ENCODE results near the gene KLHL10. TPM values are rescaled to one million over a fixed set of nuclear protein-coding genes. Genes with fewer than 3 reads are reported as not detected.

The KLHL10 gene
- total and polyA plus RNA-seq, 9 of the 15 experiments (the other 6 are each of a cell fraction or from before 2014, with no cell fraction given): 0.06 to 0.56 (median 0.12) TPM; not detected in 5

DNA sequence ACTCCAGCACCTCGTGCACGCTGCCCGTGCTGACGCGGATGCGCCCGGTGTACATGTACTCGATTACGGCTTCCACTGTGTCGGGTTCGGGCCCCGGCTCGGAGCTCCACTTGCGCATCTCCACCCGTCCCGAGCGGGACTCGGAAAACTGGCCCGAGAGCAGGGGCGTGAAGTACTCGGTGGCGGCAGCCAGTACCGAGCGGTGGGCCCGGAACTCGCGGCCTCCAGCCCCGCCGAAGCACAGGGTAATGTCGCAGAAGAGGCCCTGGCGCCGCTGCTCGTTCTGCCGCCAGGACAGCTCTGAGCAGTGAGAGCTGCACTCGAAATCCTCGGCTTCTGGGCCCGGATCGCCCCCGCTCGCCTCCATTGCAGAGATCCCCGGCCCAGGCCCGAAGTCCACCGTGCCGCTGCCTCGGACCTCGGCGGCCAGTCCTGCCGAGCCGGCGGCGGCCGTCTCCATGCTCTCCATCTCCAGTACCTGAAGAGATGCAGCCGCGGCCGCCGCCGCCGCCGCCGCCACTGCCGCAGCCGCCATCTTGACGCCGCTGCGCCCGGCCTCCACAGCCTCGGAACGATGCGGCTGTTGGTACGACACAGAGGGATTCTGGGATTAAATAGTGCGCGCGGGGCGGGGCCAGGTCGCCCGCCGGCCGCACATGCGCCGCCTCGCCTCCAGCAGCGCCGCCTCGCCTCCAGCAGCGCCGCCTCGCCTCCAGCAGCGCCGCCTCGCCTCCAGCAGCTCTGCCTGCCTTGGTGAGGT lies 27.4 kb downstream of the KLHL10 start, which contains the start of gene KLHL11 (continued):
- TF ChIP-seq ZNF134 (CRISPR knock-in tag; conservative IDR thresholded peaks at IDR 0.05) (no peak), ZNF551 (CRISPR knock-in tag; IDR thresholded peaks at IDR 0.05) (no peak), NFE2L1 (tag; IDR thresholded peaks at IDR 0.05; ENCODE audit: borderline replicate concordance, low read depth) (no peak), ZNF174 (CRISPR knock-in tag; IDR thresholded peaks at IDR 0.05) (no peak), GATAD2B (IDR thresholded peaks at IDR 0.05; ENCODE audit: borderline replicate concordance) (no peak; the same call in 1 of the 2 replicates), CREBBP (IDR thresholded peaks at IDR 0.05; ENCODE audit: low read depth, low read length) (no peak), MAX (CRISPR knock-in tag; IDR thresholded peaks at IDR 0.05) (peak; percentile 42), FOXP4 (CRISPR knock-in tag; IDR thresholded peaks at IDR 0.05; ENCODE audit: borderline replicate concordance) (no peak), MLX (CRISPR knock-in tag; conservative IDR thresholded peaks at IDR 0.05) (no peak), POLR2G (IDR thresholded peaks at IDR 0.05; ENCODE audit: low read depth, low read length) (peak; percentile 99), SRF (CRISPR knock-in tag; IDR thresholded peaks at IDR 0.05) (no peak), SETDB1 (IDR thresholded peaks at IDR 0.05; ENCODE audit: low read length) (no peak), ILF3 (IDR thresholded peaks at IDR 0.05; ENCODE audit: borderline replicate concordance) (peak; percentile 89; the same call in 1 of the 2 replicates), SP1 (CRISPR knock-in tag; IDR thresholded peaks at IDR 0.05) (no peak), ESRRA (IDR thresholded peaks at IDR 0.05; ENCODE audit: borderline replicate concordance, low read depth) (no peak; the same call in 1 of the 2 replicates), TFAM (CRISPR knock-in tag; conservative IDR thresholded peaks at IDR 0.05) (no peak), SMARCA5 (IDR thresholded peaks at IDR 0.05) (no peak), ZNF785 (CRISPR knock-in tag; IDR thresholded peaks at IDR 0.05) (no peak), TAF9B (IDR thresholded peaks at IDR 0.05; ENCODE audit: partially characterized antibody) (peak; percentile 40), ZBTB17 (CRISPR knock-in tag; IDR thresholded peaks at IDR 0.05) (no peak)
- TF ChIP-seq, protein P1, sequence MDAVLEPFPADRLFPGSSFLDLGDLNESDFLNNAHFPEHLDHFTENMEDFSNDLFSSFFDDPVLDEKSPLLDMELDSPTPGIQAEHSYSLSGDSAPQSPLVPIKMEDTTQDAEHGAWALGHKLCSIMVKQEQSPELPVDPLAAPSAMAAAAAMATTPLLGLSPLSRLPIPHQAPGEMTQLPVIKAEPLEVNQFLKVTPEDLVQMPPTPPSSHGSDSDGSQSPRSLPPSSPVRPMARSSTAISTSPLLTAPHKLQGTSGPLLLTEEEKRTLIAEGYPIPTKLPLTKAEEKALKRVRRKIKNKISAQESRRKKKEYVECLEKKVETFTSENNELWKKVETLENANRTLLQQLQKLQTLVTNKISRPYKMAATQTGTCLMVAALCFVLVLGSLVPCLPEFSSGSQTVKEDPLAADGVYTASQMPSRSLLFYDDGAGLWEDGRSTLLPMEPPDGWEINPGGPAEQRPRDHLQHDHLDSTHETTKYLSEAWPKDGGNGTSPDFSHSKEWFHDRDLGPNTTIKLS (IDR thresholded peaks at IDR 0.05; ENCODE audit: borderline replicate concordance, low read depth): peak; percentile 50; the same call in 1 of the 2 replicates
- TF ChIP-seq, protein P2, sequence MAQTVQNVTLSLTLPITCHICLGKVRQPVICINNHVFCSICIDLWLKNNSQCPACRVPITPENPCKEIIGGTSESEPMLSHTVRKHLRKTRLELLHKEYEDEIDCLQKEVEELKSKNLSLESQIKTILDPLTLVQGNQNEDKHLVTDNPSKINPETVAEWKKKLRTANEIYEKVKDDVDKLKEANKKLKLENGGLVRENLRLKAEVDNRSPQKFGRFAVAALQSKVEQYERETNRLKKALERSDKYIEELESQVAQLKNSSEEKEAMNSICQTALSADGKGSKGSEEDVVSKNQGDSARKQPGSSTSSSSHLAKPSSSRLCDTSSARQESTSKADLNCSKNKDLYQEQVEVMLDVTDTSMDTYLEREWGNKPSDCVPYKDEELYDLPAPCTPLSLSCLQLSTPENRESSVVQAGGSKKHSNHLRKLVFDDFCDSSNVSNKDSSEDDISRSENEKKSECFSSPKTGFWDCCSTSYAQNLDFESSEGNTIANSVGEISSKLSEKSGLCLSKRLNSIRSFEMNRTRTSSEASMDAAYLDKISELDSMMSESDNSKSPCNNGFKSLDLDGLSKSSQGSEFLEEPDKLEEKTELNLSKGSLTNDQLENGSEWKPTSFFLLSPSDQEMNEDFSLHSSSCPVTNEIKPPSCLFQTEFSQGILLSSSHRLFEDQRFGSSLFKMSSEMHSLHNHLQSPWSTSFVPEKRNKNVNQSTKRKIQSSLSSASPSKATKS (CRISPR knock-in tag; IDR thresholded peaks at IDR 0.05): no peak

All from K562 (cell line).